ENCODE results near the gene VTI1B. TPM values are rescaled to one million over a fixed set of nuclear protein-coding genes. Genes with fewer than 3 reads are reported as not detected.
A peak's percentile ranks its signal among the peaks of the same experiment; 100 is the strongest.

VTI1B gene
- total and polyA plus RNA-seq, 2 donors (not counting 1 experiment from before 2014, with no cell fraction given) = 19.5 to 58.8 TPM

- Histone ChIP-seq H3K27ac (ENCODE audit: low read length in 2 of 2) (peak overlapping the region; percentile 62 to 88), H3K9ac (ENCODE audit: low read length) (peak overlapping the region; percentile 85), H4K20me1 (ENCODE audit: control insufficient read depth, insufficient read depth, low read length, poor library complexity, severe bottlenecking) (no peaks in the 10 kb centered on the region), H3K27me3 (replicated peaks in 1 of 4; ENCODE audit: control extremely low read depth in 1 of 4, control insufficient read depth in 3 of 4, insufficient read depth in 4 of 4, low read length in 3 of 4) (no peaks in the 10 kb centered on the region), H3K4me1 (ENCODE audit: control insufficient read depth in 2 of 2, insufficient read depth in 2 of 2, low read length in 2 of 2) (peaks cover 6 to 13% of the 10 kb centered on the region in 2 donors), H2AFZ (ENCODE audit: insufficient read depth, low read depth, low read length, poor library complexity, severe bottlenecking) (peak overlapping the region; percentile 94), H3K79me2 (ENCODE audit: control insufficient read depth, insufficient read depth, low read length) (peaks cover 26% of the 10 kb centered on the region), H3K36me3 (replicated peaks in 1 of 2; ENCODE audit: control extremely low read depth in 1 of 2, control insufficient read depth in 1 of 2, extremely low read depth in 1 of 2, insufficient read depth in 2 of 2, low read length in 1 of 2) (peaks cover 0 to 22% of the 10 kb centered on the region in 2 experiments), H3K4me3 (ENCODE audit: control extremely low read depth in 1 of 5, extremely low read depth in 1 of 5, insufficient read depth in 1 of 5, low read depth in 2 of 5, low read length in 4 of 5) (peak overlapping the region; percentile 77 to 97 (median 94)), H3K9me3 (ENCODE audit: control extremely low read depth in 1 of 3, control insufficient read depth in 2 of 3, insufficient read depth in 1 of 3, low read length in 2 of 3) (no peaks in the 10 kb centered on the region), H3K4me2 (replicated peaks; ENCODE audit: low read depth, low read length, poor library complexity, severe bottlenecking) (peak overlapping the region; percentile 92)
- intact Hi-C loops (cut with micrococcal nuclease) = loop anchor here (1.0 to 10.0 kb wide), 10 partner anchors 9 to 1922 kb away; partner anchors contain the start of genes ARG2, EIF2S1, ERH and GPHN
- H3K4me1 Mint-ChIP-seq = peaks cover 14% of the 10 kb centered on the region
- DNase-seq (peak; percentile 68), ATAC-seq (ENCODE audit: low read depth) (peak; percentile 65)
- CTCF ChIA-PET = interaction anchor here (0.7 to 4.6 kb wide), 9 partner anchors 9 to 710 kb away, joined by 3 to 35 read pairs (median 4); partner anchors contain the start of gene PIGH
- 0% methylated on average over 21 of the region's 21 CpGs for WGBS (ENCODE audit: insufficient coverage)
- H3K27me3 Mint-ChIP-seq = no peaks in the 10 kb centered on the region
- H3K27ac Mint-ChIP-seq = peak overlapping the region; percentile 89
- H3K4me3 Mint-ChIP-seq = peak overlapping the region; percentile 96
- H3K9me3 Mint-ChIP-seq (ENCODE audit: insufficient read depth) = no peaks in the 10 kb centered on the region
- no peak for TF ChIP-seq EZH2 (IDR thresholded peaks at IDR 0.05; ENCODE audit: borderline replicate concordance, insufficient read depth, low read depth, low read length, poor library complexity, severe bottlenecking)
- TF ChIP-seq, protein P1, sequence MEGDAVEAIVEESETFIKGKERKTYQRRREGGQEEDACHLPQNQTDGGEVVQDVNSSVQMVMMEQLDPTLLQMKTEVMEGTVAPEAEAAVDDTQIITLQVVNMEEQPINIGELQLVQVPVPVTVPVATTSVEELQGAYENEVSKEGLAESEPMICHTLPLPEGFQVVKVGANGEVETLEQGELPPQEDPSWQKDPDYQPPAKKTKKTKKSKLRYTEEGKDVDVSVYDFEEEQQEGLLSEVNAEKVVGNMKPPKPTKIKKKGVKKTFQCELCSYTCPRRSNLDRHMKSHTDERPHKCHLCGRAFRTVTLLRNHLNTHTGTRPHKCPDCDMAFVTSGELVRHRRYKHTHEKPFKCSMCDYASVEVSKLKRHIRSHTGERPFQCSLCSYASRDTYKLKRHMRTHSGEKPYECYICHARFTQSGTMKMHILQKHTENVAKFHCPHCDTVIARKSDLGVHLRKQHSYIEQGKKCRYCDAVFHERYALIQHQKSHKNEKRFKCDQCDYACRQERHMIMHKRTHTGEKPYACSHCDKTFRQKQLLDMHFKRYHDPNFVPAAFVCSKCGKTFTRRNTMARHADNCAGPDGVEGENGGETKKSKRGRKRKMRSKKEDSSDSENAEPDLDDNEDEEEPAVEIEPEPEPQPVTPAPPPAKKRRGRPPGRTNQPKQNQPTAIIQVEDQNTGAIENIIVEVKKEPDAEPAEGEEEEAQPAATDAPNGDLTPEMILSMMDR (IDR thresholded peaks at IDR 0.05) = no peak
- POLR2A ChIA-PET = interaction anchor here (1.1 kb wide), 1 partner anchor 95 kb away, joined by 4 read pairs; the partner anchor contains the start of gene PIGH
Observed at GRCh38 chr14:67694791-67695393, 20.5 kb upstream of the VTI1B start.

DNA sequence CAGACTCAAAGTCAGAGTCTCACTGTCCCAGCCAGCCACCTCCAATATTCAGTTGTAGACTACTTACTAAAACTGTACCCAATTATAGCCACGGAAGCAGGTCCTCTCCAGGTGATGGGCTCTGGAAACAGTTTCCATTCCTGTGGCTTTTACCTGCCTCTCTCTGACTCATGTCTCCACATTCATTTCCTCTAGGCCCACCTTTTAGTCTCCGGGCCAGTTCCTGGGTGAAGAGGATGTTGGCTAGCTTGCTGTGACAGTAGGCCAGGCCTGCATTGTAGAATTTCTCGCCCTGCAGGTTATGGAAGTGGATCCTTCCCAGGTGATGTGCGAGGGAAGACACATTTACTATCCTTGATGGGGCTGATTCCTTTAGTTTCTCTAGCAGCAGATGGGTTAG is 15.6 kb upstream of the VTI1B start:
- Histone ChIP-seq H3K27ac (ENCODE audit: low read length in 2 of 2) (no peak overlapping the region), H3K27me3 (replicated peaks in 1 of 4; ENCODE audit: control extremely low read depth in 1 of 4, control insufficient read depth in 3 of 4, insufficient read depth in 4 of 4, low read length in 3 of 4) (no peaks in the 10 kb centered on the region), H3K4me1 (ENCODE audit: control insufficient read depth in 2 of 2, insufficient read depth in 2 of 2, low read length in 2 of 2) (peaks cover 6 to 7% of the 10 kb centered on the region in 2 donors), H4K20me1 (ENCODE audit: control insufficient read depth, insufficient read depth, low read length, poor library complexity, severe bottlenecking) (no peaks in the 10 kb centered on the region), H3K4me2 (replicated peaks; ENCODE audit: low read depth, low read length, poor library complexity, severe bottlenecking) (no peak overlapping the region), H3K9me3 (ENCODE audit: control extremely low read depth in 1 of 3, control insufficient read depth in 2 of 3, insufficient read depth in 1 of 3, low read length in 2 of 3) (no peaks in the 10 kb centered on the region), H3K36me3 (replicated peaks in 1 of 2; ENCODE audit: control extremely low read depth in 1 of 2, control insufficient read depth in 1 of 2, extremely low read depth in 1 of 2, insufficient read depth in 2 of 2, low read length in 1 of 2) (peaks cover 0 to 54% of the 10 kb centered on the region in 2 experiments), H2AFZ (ENCODE audit: insufficient read depth, low read depth, low read length, poor library complexity, severe bottlenecking) (no peak overlapping the region), H3K9ac (ENCODE audit: low read length) (no peak overlapping the region), H3K4me3 (ENCODE audit: control extremely low read depth in 1 of 5, extremely low read depth in 1 of 5, insufficient read depth in 1 of 5, low read depth in 2 of 5, low read length in 4 of 5) (no peak overlapping the region), H3K79me2 (ENCODE audit: control insufficient read depth, insufficient read depth, low read length) (peaks cover 25% of the 10 kb centered on the region)
- intact Hi-C loops (cut with micrococcal nuclease) = loop anchor here (10.0 kb wide), 1 partner anchor 1705 kb away; the partner anchor contains the start of genes ERH and SLC39A9
- ChIA-PET POLR2A (interaction anchor here (1.6 kb wide), 1 partner anchor 70 kb away, joined by 3 read pairs; no protein-coding TSS in a partner anchor), CTCF (interaction anchor here (0.7 to 1.3 kb wide), 3 partner anchors 12 to 106 kb away, joined by 3 to 4 read pairs (median 3); no protein-coding TSS in a partner anchor)
- Mint-ChIP-seq H3K27ac (no peak overlapping the region), H3K27me3 (no peaks in the 10 kb centered on the region), H3K4me3 (no peak overlapping the region), H3K4me1 (peaks cover 9% of the 10 kb centered on the region), H3K9me3 (ENCODE audit: insufficient read depth) (no peaks in the 10 kb centered on the region)
- ATAC-seq (ENCODE audit: low read depth) = no peak
- DNase-seq = no peak
- WGBS (ENCODE audit: insufficient coverage) = 100% methylated on average over 1 of the region's 4 CpGs
- no peak for TF ChIP-seq EZH2 (IDR thresholded peaks at IDR 0.05; ENCODE audit: borderline replicate concordance, insufficient read depth, low read depth, low read length, poor library complexity, severe bottlenecking)
- TF ChIP-seq, protein P1 (IDR thresholded peaks at IDR 0.05) = no peak

Data from B cell (primary cell).